NT2/D1 (cell line): ENCODE data around the gene TAAR2.

Experiments
- YY1 ChIP-seq: IDR thresholded peaks from 2 replicates; pipeline ENCODE4 v1.6.1; 2011; ENCODE audit not compliant: insufficient read length, insufficient read depth
- ZNF274 ChIP-seq: IDR thresholded peaks from 2 replicates; pipeline ENCODE4 v1.6.1; 2011; ENCODE audit warnings: mild to moderate bottlenecking, low read depth, low read length

DNA sequence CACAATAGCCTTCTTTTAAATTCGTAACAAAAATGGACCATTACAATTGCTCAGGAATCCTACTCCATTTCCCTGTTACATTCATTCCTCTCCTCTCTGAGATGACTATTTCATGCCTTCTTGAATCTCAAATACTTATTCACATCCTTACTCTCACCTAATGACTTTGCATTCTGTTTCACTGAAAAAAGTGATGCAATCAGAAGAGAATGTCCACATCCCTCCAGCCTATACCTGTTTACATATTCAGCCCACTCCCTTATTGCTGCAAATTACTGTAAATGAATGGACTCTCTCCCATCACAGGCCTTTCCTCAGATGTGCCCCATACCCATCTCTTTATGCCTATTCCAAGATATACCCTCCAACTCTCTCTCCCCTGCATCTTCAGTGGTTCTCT lies 26.4 kb upstream of the TAAR2 start:
- TF ChIP-seq YY1 (no peak), ZNF274 (no peak)
